Fibroblast of skin of right biceps (primary cell): Measurements from ENCODE around the gene CHP1.
"Not testable (repeated sequence)": the region's sequence is repeated elsewhere in the genome, so short reads cannot be mapped to it uniquely, and the experiment has no call there.

Experiments used
- DNase-seq: peaks from one replicate; pipeline ENCODE4 v3.0.0-alpha.2; 2013

Gene CHP1

GRCh38 chr15:41230650-41231421, at the start of gene CHP1, which contains the start of gene EXD1:
Gene CHP1 (plus strand): TSS chr15:41231268. CDS start chr15:41231383, 115 bp downstream.
Gene EXD1 (minus strand): TSS chr15:41230757. CDS start chr15:41226575, 4,182 bp downstream.
- peak; percentile 98 for DNase-seq

- no peak for DNase-seq
These were observed 48.8 kb upstream of the CHP1 start for GRCh38 chr15:41182266-41182665.

- DNase-seq: peak; percentile 34
These were observed 47.5 kb upstream of the CHP1 start for GRCh38 chr15:41183581-41183980.

- no peak for DNase-seq
These were observed 36.6 kb upstream of the CHP1 start for GRCh38 chr15:41194444-41194843.

- DNase-seq: no peak
These were observed 31.6 kb upstream of the CHP1 start for GRCh38 chr15:41199470-41199869.

GRCh38 chr15:41203395-41203794, 27.7 kb upstream of the CHP1 start:
- DNase-seq: no peak

GRCh38 chr15:41205315-41205714, 25.8 kb upstream of the CHP1 start:
- peak; percentile 6 for DNase-seq

GRCh38 chr15:41207687-41208448, 23.2 kb upstream of the CHP1 start:
- DNase-seq: peak; percentile 23

- no peak for DNase-seq
These were observed 15.4 kb upstream of the CHP1 start for GRCh38 chr15:41215708-41216107.

- no peak for DNase-seq
These were observed 12.2 kb upstream of the CHP1 start for GRCh38 chr15:41218851-41219250.

GRCh38 chr15:41219381-41219780, 11.7 kb upstream of the CHP1 start:
- DNase-seq: no peak

GRCh38 chr15:41230345-41230649, 771 bp upstream of the CHP1 start:
- no peak for DNase-seq

GRCh38 chr15:41231422-41232226, 556 bp downstream of the CHP1 start:
- DNase-seq: no peak

GRCh38 chr15:41233367-41233771, 2.3 kb downstream of the CHP1 start:
- peak; percentile 49 for DNase-seq

- DNase-seq: not testable (repeated sequence)
These were observed 4.2 kb downstream of the CHP1 start for GRCh38 chr15:41235228-41235627.

GRCh38 chr15:41235929-41236328, 4.9 kb downstream of the CHP1 start:
- no peak for DNase-seq

- DNase-seq: no peak
These were observed 7.0 kb downstream of the CHP1 start for GRCh38 chr15:41238100-41238499.

- DNase-seq: no peak
These were observed 10.3 kb downstream of the CHP1 start for GRCh38 chr15:41241221-41241964.

- DNase-seq: not testable (repeated sequence)
These were observed 19.7 kb downstream of the CHP1 start for GRCh38 chr15:41250745-41251144.

- DNase-seq: no peak
These were observed 20.3 kb downstream of the CHP1 start for GRCh38 chr15:41251411-41251810.

- no peak for DNase-seq
These were observed 23.5 kb downstream of the CHP1 start for GRCh38 chr15:41254560-41254959.

GRCh38 chr15:41256103-41256502, 25.0 kb downstream of the CHP1 start:
- DNase-seq: no peak

- DNase-seq: no peak
These were observed 25.5 kb downstream of the CHP1 start for GRCh38 chr15:41256577-41257038.
